ENCODE data around the gene ODAD2.

GRCh38 chr10:27950242-27950564 lies 48.7 kb downstream of the ODAD2 start:
- no peak for TF ChIP-seq LEF1 (IDR thresholded peaks at IDR 0.05; ENCODE audit: borderline replicate concordance)
- TF ChIP-seq NFRKB (IDR thresholded peaks at IDR 0.05) = no peak
- TF ChIP-seq FOXK2 (IDR thresholded peaks at IDR 0.05) = no peak
- no peak for TF ChIP-seq SUZ12 (IDR thresholded peaks at IDR 0.05)
- TF ChIP-seq FOXM1 (IDR thresholded peaks at IDR 0.05; ENCODE audit: borderline replicate concordance) = no peak
- TF ChIP-seq, protein P1, sequence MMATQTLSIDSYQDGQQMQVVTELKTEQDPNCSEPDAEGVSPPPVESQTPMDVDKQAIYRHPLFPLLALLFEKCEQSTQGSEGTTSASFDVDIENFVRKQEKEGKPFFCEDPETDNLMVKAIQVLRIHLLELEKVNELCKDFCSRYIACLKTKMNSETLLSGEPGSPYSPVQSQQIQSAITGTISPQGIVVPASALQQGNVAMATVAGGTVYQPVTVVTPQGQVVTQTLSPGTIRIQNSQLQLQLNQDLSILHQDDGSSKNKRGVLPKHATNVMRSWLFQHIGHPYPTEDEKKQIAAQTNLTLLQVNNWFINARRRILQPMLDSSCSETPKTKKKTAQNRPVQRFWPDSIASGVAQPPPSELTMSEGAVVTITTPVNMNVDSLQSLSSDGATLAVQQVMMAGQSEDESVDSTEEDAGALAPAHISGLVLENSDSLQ (IDR thresholded peaks at IDR 0.05) = no peak
- no peak for TF ChIP-seq BHLHE40 (IDR thresholded peaks at IDR 0.05; ENCODE audit: borderline replicate concordance)
- no peak for TF ChIP-seq FOXA1 (IDR thresholded peaks at IDR 0.05)
- no peak for TF ChIP-seq ARNT (IDR thresholded peaks at IDR 0.05)
- TF ChIP-seq SP1 (IDR thresholded peaks at IDR 0.05) = no peak
- TF ChIP-seq TARDBP (IDR thresholded peaks at IDR 0.05) = no peak
